Astrocyte of the spinal cord (primary cell): ENCODE data around the gene AGAP1.
A peak's percentile ranks its signal among the peaks of the same experiment; 100 is the strongest.

Experiments
- DNase-seq: peaks from one replicate; pipeline ENCODE4 v3.0.0; 2011; ENCODE audit warnings: low read depth, low spot score
- H3K4me3 ChIP-seq: 2 replicates; pipeline ENCODE4 v1.5.1; 2011; ENCODE audit warnings: low read depth, mild to moderate bottlenecking, low read length, moderate library complexity
- in situ Hi-C: cut with HindIII; loops from 2 replicates; pipeline ENCODE4 v1.10.0; 2017; ENCODE audit warnings: low sequenced_read_pairs
- TF ChIP-seq, protein P1 (sequence below): IDR thresholded peaks from 2 replicates; pipeline ENCODE4 v1.5.1; 2012; ENCODE audit warnings: low read depth, mild to moderate bottlenecking, low read length, inconsistent platforms

The AGAP1 gene

GRCh38 chr2:235734168-235734567, 240.3 kb downstream of the AGAP1 start:
- H3K4me3 ChIP-seq = no peak overlapping the region
- TF ChIP-seq, protein P1, sequence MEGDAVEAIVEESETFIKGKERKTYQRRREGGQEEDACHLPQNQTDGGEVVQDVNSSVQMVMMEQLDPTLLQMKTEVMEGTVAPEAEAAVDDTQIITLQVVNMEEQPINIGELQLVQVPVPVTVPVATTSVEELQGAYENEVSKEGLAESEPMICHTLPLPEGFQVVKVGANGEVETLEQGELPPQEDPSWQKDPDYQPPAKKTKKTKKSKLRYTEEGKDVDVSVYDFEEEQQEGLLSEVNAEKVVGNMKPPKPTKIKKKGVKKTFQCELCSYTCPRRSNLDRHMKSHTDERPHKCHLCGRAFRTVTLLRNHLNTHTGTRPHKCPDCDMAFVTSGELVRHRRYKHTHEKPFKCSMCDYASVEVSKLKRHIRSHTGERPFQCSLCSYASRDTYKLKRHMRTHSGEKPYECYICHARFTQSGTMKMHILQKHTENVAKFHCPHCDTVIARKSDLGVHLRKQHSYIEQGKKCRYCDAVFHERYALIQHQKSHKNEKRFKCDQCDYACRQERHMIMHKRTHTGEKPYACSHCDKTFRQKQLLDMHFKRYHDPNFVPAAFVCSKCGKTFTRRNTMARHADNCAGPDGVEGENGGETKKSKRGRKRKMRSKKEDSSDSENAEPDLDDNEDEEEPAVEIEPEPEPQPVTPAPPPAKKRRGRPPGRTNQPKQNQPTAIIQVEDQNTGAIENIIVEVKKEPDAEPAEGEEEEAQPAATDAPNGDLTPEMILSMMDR = no peak
- in situ Hi-C loops = no loop called here
- no peak for DNase-seq

GRCh38 chr2:235734688-235735231, 240.9 kb downstream of the AGAP1 start:
- TF ChIP-seq, protein P1 = no peak
- DNase-seq = no peak
- in situ Hi-C loops = no loop called here
- no peak overlapping the region for H3K4me3 ChIP-seq

- no peak for DNase-seq
- in situ Hi-C loops = no loop called here
- TF ChIP-seq, protein P1 = no peak
- H3K4me3 ChIP-seq = no peak overlapping the region
These were observed 243.6 kb downstream of the AGAP1 start for GRCh38 chr2:235737396-235737795.

DNA sequence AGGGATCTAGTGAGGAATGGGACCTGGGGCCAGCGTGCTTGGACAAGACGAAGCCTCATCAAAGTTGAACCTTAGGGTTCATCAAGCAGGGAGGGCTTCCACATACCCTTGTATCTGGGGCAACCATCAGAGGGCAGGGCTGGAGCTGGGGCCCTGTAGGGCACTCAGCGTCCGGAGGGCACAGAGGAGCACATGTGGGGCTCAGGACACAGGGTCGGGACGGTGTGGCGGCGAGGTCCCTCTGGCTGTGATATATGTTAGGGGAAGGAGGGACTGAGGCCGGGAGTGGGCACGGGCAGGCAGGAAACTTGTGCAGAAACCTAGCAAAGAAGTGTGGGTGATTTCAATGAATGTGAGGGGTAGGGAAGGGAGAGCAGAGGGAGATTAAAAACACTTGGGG, 244.0 kb downstream of the AGAP1 start:
- DNase-seq = no peak
- TF ChIP-seq, protein P1 = no peak
- in situ Hi-C loops = no loop called here
- no peak overlapping the region for H3K4me3 ChIP-seq

DNA sequence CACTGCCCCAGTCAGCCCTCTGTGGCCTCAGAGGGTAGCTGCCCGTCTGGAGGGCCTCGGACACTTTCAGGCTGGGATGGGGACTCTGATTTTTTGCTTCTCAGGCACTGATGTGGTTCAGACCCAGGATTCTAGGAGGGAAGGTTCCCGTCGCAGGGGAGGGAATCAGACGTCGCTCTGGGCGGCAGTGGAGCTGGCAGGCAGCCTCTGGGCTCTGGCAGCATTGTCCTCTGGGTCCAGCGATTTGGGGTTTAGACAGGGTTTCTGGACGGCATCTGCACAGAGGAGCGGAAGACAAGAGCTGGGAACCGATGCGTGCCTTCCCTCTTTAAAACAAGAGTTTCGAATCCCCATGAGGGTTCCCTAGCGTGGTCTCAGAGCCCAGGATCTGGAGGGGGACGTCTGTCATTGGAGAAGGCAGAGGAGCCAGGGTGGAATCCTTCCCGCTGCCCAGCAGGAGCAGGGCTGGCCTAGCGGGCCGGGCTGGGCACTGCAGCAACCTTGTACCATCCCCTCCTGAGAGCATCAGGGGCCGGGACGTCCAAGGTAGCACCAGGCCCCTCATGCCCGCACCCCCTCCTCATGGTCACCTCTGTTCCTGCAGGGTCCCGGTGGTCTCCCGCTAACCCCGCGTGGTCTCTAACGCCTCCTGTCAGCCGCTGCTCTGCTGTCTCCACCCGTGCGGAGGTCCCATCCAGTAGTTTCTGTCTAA, 246.0 kb downstream of the AGAP1 start:
- DNase-seq = no peak
- in situ Hi-C loops = no loop called here
- TF ChIP-seq, protein P1 = no peak
- no peak overlapping the region for H3K4me3 ChIP-seq

GRCh38 chr2:235740821-235741220, 247.0 kb downstream of the AGAP1 start:
- H3K4me3 ChIP-seq = no peak overlapping the region
- no peak for DNase-seq
- TF ChIP-seq, protein P1 = peak; percentile 35
- in situ Hi-C loops = no loop called here
